GM18951 (cell line): ENCODE results near the gene ACBD5.
"Not testable (repeated sequence)": the region's sequence is repeated elsewhere in the genome, so short reads cannot be mapped to it uniquely, and the experiment has no call there.

Source experiments
- POLR2A ChIP-seq: IDR thresholded peaks from 4 replicates; pipeline ENCODE4 v1.6.1; 2011; ENCODE audit warnings: mild to moderate bottlenecking; ENCODE audit not compliant: insufficient read length, insufficient read depth; ENCODE audit errors: extremely low read depth
- in situ Hi-C: fragments of 300-500 bp; cut with MboI; formaldehyde crosslinking; loops from one replicate; pipeline ENCODE4 v1.12.0; 2022; ENCODE audit warnings: low sequenced_read_pairs, mixed read lengths, inconsistent platforms; ENCODE audit not compliant: unreplicated experiment

Gene ACBD5

GRCh38 chr10:27225642-27226257, 14.8 kb downstream of the ACBD5 start:
- in situ Hi-C loops = no loop called here
- TF ChIP-seq POLR2A = no peak

GRCh38 chr10:27225011-27225590, 15.5 kb downstream of the ACBD5 start:
- TF ChIP-seq POLR2A = no peak
- in situ Hi-C loops = no loop called here

- TF ChIP-seq POLR2A = no peak
- in situ Hi-C loops = no loop called here
Measured at GRCh38 chr10:27223964-27224363, 16.6 kb downstream of the ACBD5 start.

- TF ChIP-seq POLR2A = no peak
- in situ Hi-C loops = no loop called here
Measured at GRCh38 chr10:27207350-27207749, 33.2 kb downstream of the ACBD5 start.

- no peak for TF ChIP-seq POLR2A
Measured at GRCh38 chr10:27203806-27204205, 36.8 kb downstream of the ACBD5 start.

GRCh38 chr10:27197980-27198620, 42.5 kb downstream of the ACBD5 start:
- no peak for TF ChIP-seq POLR2A
- in situ Hi-C loops = no loop called here

More at GRCh38 chr10:27203806-27204205, 36.8 kb downstream of the ACBD5 start:
- in situ Hi-C loops = no loop called here

GRCh38 chr10:27192284-27192683, 48.3 kb downstream of the ACBD5 start:
- in situ Hi-C loops = no loop called here
- no peak for TF ChIP-seq POLR2A

GRCh38 chr10:27190508-27190907, 50.1 kb downstream of the ACBD5 start:
- no peak for TF ChIP-seq POLR2A
- in situ Hi-C loops = no loop called here

GRCh38 chr10:27188897-27189296, 51.7 kb downstream of the ACBD5 start:
- no peak for TF ChIP-seq POLR2A
- in situ Hi-C loops = no loop called here

- TF ChIP-seq POLR2A = no peak
- in situ Hi-C loops = no loop called here
Measured at GRCh38 chr10:27188259-27188658, 52.3 kb downstream of the ACBD5 start.

- in situ Hi-C loops = no loop called here
- no peak for TF ChIP-seq POLR2A
Measured at GRCh38 chr10:27169849-27170248, 70.7 kb downstream of the ACBD5 start.

GRCh38 chr10:27158421-27158820, 82.2 kb downstream of the ACBD5 start:
- TF ChIP-seq POLR2A = no peak
- in situ Hi-C loops = no loop called here

GRCh38 chr10:27157150-27157549, 83.4 kb downstream of the ACBD5 start:
- in situ Hi-C loops = no loop called here
- TF ChIP-seq POLR2A = no peak

- in situ Hi-C loops = not testable (repeated sequence)
Measured at GRCh38 chr10:27156566-27156965, 84.0 kb downstream of the ACBD5 start.
